Measurements from ENCODE around the gene ACP4.
"Not testable (repeated sequence)": the region's sequence is repeated elsewhere in the genome, so short reads cannot be mapped to it uniquely, and the experiment has no call there.

ACP4 gene

DNA sequence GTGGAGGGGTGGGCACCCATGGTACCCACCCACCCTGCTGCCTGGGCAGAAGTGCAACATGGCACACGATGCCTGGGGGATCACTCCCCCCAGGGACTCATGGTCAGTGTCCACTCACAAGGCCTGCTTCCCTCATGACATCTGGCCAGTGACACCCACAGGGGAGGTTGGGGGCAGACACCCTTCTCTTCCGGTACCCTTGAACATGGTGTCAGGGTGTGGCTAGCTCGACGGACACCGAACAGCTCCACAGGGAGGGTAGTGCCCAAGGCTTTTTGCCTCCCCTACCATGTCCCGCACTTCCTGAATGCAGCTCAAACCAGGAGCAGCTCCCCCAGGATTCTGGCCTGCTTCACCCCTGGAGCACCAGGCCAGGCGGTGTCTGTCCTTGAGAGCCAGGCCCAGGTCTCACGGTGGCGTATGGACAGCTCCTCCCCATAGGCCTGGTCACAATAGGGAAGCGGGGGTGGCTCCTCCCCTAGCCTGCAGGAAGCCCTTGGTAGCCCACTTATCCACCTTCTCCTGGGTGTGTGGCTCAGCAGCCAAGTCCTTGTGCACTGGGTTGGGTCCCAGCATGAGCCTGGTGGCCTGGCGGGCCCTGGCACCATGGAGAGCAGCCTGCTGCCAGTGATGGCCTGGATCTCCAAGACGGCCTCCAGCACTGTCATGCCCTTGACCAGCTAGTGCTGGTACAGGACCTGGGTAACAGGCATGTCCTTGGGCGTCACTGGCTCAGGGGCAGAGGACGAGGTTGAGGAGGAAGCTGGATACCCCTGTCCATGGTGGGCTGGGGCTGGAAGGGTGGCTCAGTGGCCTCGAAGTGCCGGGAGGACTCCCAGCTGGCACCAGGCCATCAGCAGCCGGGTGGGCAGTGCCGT lies 7.8 kb downstream of the ACP4 start:
- no peak for DNase-seq (ENCODE audit: low read depth in 3 of 3)

DNA sequence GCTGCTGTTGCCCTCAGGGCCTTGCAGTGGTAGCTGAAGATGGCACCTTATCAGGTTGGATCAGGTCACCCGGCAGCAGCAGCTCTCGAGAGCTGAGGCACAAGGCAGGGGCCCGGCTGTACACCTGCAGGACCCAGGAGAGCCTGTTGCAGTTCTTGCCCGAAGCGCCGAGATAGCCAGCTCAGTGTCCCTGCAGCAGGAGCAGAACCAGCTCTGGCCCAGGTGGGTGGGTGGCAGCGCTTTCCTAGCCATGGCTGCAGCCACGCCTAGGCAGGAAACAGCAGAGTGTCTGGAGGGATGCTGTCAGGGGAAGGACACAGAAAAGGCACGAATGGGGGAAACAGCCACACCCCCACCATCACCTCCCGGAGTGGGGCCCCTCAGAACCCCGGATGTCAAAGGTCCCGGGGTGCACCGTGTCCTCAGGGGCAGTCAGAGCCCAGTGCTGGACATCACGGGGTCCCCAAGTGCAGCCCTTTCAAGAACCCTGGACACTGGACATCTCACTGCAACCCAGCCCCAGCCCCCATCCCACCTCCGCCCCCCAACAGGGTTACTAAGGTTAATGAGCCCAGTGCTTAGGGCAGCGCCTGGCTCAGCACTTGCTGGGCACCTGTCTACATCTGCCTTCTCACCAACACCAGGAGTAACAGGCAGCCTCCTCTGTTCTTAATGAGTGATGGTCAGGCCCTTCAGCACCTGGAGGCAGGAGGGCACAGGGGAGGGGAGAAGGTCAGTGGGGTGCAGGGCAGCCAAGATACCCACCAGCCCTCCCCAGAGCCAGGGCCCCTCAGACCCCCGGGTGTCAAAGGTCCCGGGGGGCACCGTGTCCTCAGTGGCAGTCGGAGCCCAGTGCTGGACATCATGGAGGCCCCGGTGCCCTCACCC lies 8.7 kb downstream of the ACP4 start:
- DNase-seq (ENCODE audit: low read depth in 3 of 3): no peak

DNA sequence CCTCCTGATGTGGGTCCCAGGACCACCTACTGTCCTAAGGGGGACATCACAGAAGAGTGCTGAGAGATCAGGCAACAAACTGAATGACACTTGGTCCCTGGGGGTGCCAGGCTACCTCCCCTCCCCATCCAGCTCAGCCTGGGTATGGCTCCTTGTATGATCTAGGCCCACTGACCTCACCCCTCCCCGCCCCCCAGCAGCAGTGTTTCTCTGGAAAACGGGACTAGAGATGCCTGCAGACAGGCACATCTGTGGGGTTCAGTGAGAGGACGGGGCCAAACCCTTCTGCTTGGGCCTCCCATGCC lies 9.3 kb downstream of the ACP4 start:
- no peak for DNase-seq (ENCODE audit: low read depth in 3 of 3)

DNA sequence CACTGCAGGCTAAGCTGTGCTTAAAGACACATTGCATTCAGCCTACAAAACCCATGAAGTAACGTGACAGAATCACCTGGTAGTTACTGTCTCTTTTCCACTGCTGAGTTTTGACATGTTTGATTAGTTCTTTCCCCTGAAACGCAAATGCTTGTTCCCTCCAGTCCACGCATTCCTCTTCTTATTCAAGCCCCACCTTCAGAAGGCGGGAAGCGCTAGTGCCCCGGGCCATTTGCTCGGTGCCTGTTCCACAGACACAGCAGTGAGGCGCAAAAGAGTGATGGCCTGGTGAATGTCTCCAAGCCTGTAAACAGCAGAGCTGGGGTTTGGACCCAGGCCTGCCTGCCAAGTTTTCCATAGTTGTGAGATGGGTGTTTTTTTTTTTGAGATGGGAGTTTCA lies 10.9 kb downstream of the ACP4 start:
- DNase-seq (ENCODE audit: low read depth in 3 of 3): no peak

DNA sequence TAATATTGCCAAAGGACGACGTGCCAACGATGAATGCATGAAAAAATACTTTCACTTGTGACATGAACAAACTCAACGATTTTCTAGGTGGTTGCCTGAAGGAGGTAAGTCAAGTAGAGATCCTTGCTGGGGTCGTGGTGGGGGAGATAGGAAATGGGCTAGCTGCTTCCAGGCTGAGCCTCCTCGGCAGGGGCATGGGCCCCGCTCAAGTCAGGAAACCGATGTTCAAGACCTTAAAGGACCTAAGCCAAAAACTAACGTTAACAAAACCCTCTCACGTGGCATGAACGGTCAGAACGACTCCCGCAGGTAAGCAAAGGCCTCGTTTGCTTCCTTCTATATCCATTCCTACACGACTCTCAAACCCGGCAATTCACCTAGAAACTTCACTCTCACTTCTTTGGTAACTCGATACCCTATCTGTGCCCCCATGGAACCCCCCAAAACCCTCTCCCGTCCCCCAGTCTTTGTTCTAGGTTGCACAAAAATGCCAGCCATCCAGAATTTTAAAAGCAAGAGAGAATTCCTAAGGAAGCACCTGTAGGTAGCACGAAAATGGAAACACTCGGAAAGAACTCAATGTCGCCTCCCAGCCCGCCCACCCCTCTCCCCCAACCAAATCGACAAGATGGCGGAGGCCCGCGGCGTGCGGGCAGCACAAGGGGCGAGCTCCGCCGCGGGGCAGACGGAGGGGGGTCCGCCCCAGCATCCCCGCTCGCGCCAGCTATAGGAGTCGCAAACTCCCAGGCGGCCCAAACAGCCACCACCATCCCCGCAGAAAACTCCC lies 13.6 kb downstream of the ACP4 start:
- DNase-seq (ENCODE audit: low read depth in 3 of 3): peak in 1 of 3 experiments; percentile 24

DNA sequence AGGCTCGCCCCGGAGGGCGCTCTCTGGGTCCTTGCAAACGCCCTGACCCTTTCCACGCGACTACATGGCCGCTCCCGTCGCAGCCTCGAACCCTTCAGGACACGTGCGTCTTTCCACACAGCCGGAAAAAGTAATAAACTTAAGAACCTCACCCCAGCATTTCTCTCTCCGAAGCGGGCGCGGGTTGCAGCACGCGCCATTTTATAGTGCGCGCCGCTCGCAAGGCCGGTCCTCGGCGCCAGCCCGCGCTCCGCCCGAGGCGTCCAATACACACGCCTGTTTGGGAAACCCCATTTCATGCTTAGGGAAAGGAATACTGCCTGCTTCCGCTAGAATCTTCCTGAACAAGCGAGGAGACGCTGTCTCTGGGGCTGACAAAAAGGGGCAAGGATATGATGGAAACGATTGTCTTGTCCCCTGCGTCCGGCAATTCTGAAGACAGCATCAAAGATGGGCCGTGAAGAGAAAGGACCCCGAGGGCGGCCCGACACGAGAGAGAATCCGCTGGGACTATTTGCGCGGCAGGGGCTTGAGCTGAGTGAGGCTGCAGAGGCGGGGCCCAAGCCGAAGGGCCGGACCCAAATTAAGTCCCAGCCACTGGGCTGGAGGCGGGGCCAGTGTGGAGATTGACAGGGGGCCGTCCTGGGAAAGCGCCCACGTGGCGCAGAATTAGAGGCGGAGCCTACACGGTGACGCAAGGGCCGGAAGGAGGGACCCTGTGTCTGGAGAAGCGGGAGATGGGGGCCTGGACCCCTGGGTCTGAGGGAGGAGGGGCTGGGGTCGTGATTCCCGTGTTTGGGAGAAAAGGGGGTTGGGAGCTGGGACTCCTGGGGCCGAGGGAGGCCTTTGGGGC lies 14.4 kb downstream of the ACP4 start:
- peak; percentile 96 to 98 (median 96) for DNase-seq (ENCODE audit: low read depth in 3 of 3)

DNA sequence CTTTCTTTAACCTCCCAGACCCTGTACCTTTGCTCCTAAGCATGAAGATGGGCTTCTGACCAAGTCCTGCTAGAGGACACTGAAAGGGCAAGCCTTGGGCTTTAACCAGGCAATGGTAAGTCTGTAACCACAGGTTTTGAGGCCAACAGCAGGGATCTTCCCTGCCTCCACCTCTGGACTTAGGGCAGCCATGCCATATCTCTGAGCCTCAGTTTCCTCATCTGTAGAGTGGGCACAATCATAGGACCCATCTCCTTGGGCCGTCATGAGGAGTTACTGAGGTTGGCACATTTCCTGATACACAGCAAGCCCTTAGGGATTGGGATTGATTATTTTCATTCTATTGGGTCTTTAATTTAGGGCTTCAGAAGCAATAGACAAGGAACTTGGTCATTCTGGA lies 18.6 kb downstream of the ACP4 start:
- DNase-seq (ENCODE audit: low read depth in 3 of 3): no peak

DNA sequence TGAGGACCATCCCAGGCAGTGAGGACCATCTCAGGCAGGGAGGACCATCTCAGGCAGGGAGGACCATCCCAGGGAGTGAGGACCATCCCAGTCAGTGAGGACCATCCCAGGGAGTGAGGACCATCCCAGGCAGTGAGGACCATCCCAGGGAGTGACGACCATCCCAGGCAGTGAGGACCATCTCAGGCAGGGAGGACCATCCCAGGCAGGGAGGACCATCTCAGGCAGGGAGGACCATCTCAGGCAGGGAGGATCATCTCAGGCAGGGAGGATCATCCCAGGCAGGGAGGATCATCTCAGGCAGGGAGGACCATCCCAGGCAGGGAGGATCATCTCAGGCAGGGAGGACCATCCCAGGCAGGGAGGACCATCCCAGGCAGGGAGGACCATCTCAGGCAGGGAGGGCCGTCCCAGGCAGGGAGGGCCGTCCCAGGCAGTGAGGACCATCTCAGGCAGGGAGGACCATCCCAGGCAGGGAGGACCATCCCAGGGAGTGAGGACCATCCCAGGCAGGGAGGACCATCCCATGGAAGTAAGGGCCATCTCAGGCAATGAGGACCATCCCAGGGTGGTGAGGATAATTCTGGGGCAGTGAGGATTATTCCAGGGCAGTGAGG lies 21.5 kb downstream of the ACP4 start:
- DNase-seq (ENCODE audit: low read depth in 3 of 3): not testable (repeated sequence)

DNA sequence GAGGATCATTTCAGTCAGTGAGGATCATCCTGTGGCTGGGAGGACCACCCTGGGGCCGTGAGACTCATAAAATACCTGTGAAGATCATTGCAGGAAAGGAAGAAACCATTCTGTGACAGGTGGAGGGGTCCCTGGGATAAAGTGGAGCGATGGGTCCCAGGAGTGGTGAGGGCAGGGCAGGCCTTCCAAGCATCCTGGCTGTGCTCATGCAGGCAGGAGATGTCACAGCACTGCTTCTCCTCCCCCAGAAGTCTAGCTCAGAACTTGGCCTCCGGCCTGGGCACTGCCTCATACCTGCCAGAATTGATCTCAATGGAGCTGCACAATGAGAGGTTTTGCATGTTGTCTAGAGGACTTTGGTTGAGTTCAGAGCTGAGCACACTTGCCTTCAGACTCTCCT lies 22.3 kb downstream of the ACP4 start:
- DNase-seq (ENCODE audit: low read depth in 3 of 3): no peak

DNA sequence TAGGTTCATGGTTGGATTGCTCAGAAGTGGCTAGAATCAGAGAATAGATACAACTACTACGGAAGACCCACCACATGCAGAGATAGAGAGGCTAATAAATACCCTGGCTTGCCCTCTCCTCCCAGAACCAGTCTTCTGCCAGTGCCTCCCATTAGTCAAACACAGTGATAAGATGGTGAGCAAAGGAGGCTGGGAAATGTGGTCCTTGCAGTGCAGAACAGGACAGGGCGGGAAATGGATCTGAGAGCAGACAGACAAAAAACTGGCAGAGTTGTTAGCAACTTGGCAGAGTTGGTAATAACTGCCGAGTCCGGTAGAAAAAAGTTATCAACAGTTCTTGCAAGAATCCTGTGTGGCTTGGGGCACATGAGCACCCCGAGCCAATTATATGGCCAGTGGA lies 24.7 kb downstream of the ACP4 start:
- DNase-seq (ENCODE audit: low read depth in 3 of 3): no peak

DNA sequence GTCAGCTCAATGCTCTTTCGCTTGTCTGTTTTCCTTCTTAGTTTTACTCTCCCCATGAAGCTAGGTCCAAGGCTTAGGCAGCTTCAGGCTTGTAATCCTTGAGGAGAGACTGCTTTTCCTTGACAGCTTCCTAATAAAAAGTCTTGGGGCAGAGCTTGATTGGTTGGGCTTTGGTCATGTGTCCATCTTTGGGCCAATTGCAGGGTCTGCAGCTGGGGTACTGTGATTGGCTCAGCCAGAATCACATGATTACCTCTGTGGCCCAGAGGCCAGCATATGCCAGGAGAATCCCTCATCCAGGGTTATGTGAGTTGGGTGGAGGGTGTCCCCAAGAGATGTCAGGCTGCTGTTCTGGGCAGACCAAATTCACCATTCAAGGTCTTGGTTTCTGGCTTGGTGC lies 25.2 kb downstream of the ACP4 start:
- no peak for DNase-seq (ENCODE audit: low read depth in 3 of 3)

DNA sequence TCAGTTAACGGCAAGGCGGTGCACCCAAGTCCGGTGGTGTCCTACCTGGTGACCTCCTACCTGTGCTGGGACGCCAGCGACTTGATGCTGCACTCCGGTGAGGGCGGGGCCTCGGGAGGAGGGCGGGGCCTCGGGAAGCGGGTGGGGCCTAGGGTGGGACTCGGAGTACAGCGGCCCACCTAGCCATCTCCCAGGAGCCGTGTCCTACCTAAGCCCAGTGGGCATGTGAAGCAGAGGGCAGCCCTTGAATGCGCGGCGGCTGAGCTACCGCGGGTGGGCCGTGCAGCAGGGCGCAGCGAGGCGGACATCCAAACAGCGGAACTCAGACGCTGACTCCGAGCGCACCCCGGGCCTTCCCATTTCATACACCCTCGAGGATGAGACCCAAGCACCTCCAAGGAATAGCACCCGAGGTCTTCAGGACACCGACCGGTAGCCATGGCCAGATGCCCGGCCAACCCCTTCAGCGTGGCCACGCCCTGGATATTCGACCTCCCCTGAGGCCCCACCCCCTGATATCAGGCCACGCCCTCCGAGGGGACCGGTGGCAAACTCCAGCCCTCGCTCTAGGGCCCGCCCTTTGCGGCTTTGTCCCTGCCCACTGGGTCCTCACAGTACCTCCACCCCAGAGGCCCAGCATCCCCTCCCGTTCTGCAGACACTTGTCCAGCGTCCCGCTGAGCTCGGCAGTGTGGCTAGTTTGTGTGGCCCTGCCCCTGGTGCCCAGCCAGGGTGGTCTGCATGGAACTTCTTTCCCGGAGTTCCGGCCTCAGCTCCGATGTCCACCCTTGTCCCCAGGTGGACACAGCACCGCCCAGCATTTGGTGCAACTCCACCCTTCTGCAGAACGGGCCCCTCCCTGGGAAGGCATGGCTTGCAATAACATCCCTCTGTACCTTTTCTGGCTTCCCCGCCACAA lies 28.0 kb downstream of the ACP4 start:
- DNase-seq (ENCODE audit: low read depth in 3 of 3): no peak

DNA sequence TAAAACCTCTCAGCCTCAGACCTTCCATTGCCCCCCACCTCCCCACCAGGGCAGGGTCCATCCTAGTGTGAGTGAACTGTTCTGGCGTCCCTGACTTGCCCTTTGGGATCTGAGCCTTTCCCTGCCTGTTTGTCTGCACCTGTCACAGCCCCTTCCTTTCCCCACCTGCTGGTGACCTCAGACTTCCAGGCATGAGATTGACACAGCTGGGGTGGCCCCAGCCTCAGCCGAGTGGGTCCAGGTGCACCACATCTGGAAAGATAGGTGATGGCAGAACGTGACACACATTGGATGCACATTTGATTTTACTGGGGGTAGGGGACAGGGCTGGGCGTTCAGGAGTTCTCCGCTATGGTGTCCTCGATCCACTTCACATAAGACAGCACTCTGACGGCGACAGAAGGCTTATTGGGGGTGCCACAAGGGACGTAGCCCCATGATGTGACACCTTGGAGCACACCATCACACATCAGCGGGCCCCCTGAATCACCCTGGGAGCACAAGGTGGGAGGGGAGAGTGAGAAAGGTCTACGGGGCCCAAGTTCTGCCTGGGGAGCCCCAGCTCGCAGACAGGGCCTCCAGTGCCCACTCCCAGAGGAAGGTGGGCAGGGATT lies 28.8 kb downstream of the ACP4 start:
- DNase-seq (ENCODE audit: low read depth in 3 of 3): no peak

DNA sequence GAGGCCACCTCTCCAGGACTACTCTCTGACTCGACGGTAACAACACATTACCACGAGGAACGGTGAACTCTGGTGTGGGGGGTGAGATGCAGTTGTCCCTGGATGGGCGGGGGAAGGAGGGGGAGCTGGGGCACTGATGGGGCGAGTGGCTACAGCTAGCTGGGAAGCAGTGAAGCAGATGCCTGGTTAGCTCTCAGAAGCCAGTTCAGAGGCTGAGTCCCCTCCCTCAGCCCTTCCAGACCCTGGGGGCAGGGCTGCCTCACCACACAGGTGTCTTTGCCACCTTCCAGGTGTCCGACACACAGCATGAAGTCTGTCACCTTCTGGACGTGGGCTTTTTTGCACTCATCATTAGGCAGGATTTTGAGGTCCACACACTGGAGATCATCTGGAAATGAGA lies 29.4 kb downstream of the ACP4 start:
- DNase-seq (ENCODE audit: low read depth in 3 of 3): no peak

DNA sequence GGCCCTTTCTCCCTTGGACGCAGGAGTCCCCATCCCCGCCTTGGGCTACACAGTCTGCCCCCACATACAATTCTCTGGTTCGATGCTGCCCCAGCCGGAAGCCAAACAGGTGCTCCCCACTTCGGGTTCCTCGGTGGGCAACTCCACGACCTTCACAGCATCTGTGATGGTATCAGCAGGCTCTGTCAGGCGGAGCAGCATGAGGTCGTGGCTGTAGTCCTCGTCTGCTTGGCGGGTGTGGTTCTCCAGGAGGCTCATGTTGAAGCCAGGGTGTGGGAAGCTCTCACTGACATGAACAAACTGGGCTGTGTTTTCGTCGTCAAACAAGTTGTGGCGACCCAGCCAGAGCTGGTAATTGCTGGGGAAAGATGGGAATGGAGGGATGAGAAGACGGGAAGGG lies 29.9 kb downstream of the ACP4 start:
- no peak for DNase-seq (ENCODE audit: low read depth in 3 of 3)

DNA sequence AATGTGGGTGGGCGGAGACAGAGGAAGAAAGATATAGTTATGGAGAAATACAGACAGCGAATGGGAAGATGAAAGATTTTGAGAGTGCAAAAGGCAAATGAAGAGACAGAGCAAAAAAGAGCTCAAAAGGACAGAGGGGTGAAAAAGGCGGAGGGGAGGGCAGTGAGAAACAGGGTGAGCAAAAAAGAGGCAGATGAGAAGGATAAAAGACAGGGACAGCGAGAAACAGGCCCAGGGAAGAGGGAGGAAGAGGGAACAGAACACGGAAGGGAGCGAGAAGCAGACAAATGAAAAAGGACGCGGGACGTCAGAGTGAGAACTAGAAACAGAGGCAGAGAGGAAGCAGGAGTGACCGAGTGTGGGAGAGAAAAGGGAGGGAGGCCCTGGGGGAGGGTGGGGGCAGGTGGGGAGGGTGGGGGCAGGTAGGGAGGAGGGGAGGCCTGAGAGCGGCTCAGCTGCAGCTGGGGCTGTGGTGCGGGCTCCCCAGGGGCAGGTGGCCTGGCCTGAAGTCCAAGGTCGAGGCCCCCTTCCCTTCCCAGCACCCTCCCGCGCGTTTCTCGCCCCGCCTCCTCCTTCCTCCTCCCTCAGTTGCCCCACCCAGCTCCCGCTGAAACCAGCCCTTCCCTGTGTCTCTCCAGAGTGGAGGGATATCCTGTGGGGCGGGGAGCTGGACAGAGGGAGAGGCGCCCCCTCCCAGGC lies 30.5 kb downstream of the ACP4 start:
- DNase-seq (ENCODE audit: low read depth in 3 of 3): no peak

DNA sequence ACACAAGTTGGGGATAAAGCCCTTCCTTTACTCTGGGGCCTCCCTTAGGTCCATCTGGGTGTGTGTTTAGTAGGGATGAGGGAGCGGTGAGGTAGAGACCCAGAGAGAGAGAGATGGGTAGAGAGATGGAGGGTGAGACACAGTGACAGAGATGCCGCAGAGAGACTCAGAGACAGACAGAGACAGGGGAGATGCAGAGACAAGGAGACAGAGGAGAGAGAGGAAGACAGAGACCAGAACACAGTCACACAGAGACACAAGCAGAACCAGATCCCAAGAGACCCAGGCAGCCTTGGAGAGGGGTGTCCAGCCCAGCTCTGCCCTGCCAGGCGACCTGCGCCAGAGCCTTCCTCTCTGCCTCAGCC lies 31.0 kb downstream of the ACP4 start:
- DNase-seq (ENCODE audit: low read depth in 3 of 3): no peak

DNA sequence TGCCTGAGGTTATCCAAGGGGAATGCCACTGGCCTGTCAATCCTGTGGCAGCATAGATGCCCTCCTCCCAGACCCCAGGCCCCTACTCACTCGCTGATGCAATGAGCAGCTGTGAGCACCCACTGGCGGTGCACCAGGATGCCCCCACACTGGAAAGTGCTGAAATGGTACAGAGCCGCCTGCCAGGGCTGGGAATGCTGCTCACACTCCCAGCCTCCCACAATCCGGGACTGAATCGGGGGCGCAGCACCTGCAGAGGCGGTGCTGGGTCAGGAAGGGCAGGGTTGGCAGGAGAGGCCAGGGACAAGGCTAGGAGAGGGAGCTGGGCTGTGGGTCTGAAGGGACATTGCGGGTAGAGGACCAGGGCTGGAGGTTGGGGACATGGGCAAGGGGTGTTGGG lies 31.4 kb downstream of the ACP4 start:
- DNase-seq (ENCODE audit: low read depth in 3 of 3): no peak

DNA sequence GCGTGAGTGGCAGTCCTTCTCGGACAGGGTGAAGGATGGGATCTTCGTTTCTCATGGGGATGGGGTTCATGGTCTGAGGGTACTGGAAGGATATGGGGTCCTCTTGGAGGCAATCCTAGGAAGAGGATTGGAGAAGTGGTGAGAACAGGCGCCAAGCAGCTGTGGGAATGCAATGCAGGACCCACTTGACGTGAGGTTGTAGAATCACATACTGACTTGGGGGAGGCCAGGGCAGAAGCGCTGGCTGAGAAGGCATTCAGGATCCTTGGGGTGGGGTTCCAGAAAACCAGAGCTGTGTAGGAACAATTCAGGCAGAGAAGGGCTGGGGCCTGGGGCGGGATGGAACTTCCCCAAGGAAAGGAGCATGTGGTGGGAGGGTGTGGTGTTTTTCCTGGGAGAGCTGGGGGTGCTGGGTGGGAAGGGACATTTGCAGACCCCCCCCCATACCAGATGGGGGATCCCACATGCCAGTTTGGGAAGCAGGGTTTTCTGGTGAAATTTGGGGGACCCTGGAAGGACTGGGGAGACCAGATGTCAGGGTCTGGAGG lies 32.5 kb downstream of the ACP4 start:
- no peak for DNase-seq (ENCODE audit: low read depth in 3 of 3)
